ENCODE results near the gene COL19A1. TPM values are rescaled to one million over a fixed set of nuclear protein-coding genes. Genes with fewer than 3 reads are reported as not detected.

COL19A1 gene
- total and polyA plus RNA-seq, 5 experiments from 2014 or later = 0.02 to 2.1 (median 0.95) TPM; not detected in 1

GRCh38 chr6:69841862-69842261, 24.5 kb upstream of the COL19A1 start:
- no peaks in the 10 kb centered on the region for H3K9me3 Mint-ChIP-seq

GRCh38 chr6:69843189-69843588, 23.2 kb upstream of the COL19A1 start:
- H3K27me3 Mint-ChIP-seq = peaks cover 8 to 44% (median 20%) of the 10 kb centered on the region in 5 donors
- DNase-seq (no peak), ATAC-seq (no peak)
- H3K36me3 Mint-ChIP-seq = no peaks in the 10 kb centered on the region
- no peaks in the 10 kb centered on the region for H3K9me3 Mint-ChIP-seq
- no peak overlapping the region for H3K4me3 Mint-ChIP-seq
- POLR2A ChIA-PET = no interaction called here
- H3K4me1 Mint-ChIP-seq = peaks cover 0 to 7% (median 0%) of the 10 kb centered on the region in 4 donors
- no peak overlapping the region for H3K27ac Mint-ChIP-seq

More at GRCh38 chr6:69841862-69842261, 24.5 kb upstream of the COL19A1 start:
- POLR2A ChIA-PET = no interaction called here
- H3K36me3 Mint-ChIP-seq = no peaks in the 10 kb centered on the region
- H3K27ac Mint-ChIP-seq = no peak overlapping the region
- DNase-seq = no peak
- no peak overlapping the region for H3K4me3 Mint-ChIP-seq
- peaks cover 5 to 35% (median 18%) of the 10 kb centered on the region in 5 donors for H3K27me3 Mint-ChIP-seq
- H3K4me1 Mint-ChIP-seq = peaks cover 0 to 11% (median 0%) of the 10 kb centered on the region in 4 donors
- ATAC-seq = no peak

- Mint-ChIP-seq H3K27ac (no peak overlapping the region), H3K4me3 (no peak overlapping the region), H3K36me3 (no peaks in the 10 kb centered on the region), H3K9me3 (no peaks in the 10 kb centered on the region), H3K4me1 (peaks cover 0 to 7% (median 0%) of the 10 kb centered on the region in 4 donors), H3K27me3 (peaks cover 8 to 43% (median 23%) of the 10 kb centered on the region in 5 donors)
- POLR2A ChIA-PET = no interaction called here
- DNase-seq (no peak), ATAC-seq (no peak)
These were observed 20.0 kb upstream of the COL19A1 start for GRCh38 chr6:69846312-69846711.

GRCh38 chr6:69846770-69847491, 19.4 kb upstream of the COL19A1 start:
- POLR2A ChIA-PET = no interaction called here
- Mint-ChIP-seq H3K9me3 (no peaks in the 10 kb centered on the region), H3K27me3 (peaks cover 7 to 37% (median 24%) of the 10 kb centered on the region in 5 donors), H3K4me3 (no peak overlapping the region), H3K27ac (no peak overlapping the region), H3K4me1 (peaks cover 0 to 5% (median 0%) of the 10 kb centered on the region in 4 donors), H3K36me3 (no peaks in the 10 kb centered on the region)
- ATAC-seq (no peak), DNase-seq (no peak)

- Mint-ChIP-seq H3K4me3 (no peak overlapping the region), H3K27me3 (peaks cover 8 to 35% (median 24%) of the 10 kb centered on the region in 5 donors), H3K36me3 (peaks cover 0 to 2% (median 0%) of the 10 kb centered on the region in 3 donors), H3K4me1 (no peaks in the 10 kb centered on the region), H3K27ac (no peak overlapping the region), H3K9me3 (peaks cover 0 to 3% (median 0%) of the 10 kb centered on the region in 9 donors)
- DNase-seq (no peak), ATAC-seq (no peak)
- POLR2A ChIA-PET = no interaction called here
These were observed 18.9 kb upstream of the COL19A1 start for GRCh38 chr6:69847492-69847788.

GRCh38 chr6:69848552-69848951, 17.8 kb upstream of the COL19A1 start:
- DNase-seq (no peak), ATAC-seq (no peak)
- peaks cover 0 to 11% (median 2%) of the 10 kb centered on the region in 3 donors for H3K36me3 Mint-ChIP-seq
- H3K4me1 Mint-ChIP-seq = no peaks in the 10 kb centered on the region
- POLR2A ChIA-PET = no interaction called here
- no peak overlapping the region for H3K27ac Mint-ChIP-seq
- H3K4me3 Mint-ChIP-seq = no peak overlapping the region
- H3K9me3 Mint-ChIP-seq = peaks cover 0 to 13% (median 7%) of the 10 kb centered on the region in 9 donors
- peaks cover 8 to 35% (median 24%) of the 10 kb centered on the region in 5 donors for H3K27me3 Mint-ChIP-seq

- Mint-ChIP-seq H3K36me3 (peaks cover 0 to 11% (median 2%) of the 10 kb centered on the region in 3 donors), H3K27ac (no peak overlapping the region), H3K9me3 (peaks cover 0 to 15% (median 9%) of the 10 kb centered on the region in 9 donors), H3K4me3 (no peak overlapping the region), H3K4me1 (no peaks in the 10 kb centered on the region), H3K27me3 (peaks cover 5 to 32% (median 11%) of the 10 kb centered on the region in 5 donors)
- no peak for DNase-seq
- POLR2A ChIA-PET = no interaction called here
- ATAC-seq = no peak
These were observed 13.7 kb upstream of the COL19A1 start for GRCh38 chr6:69852706-69853105.

GRCh38 chr6:69861986-69862385, 4.4 kb upstream of the COL19A1 start:
- POLR2A ChIA-PET = no interaction called here
- Mint-ChIP-seq H3K27ac (peak overlapping the region in 1 of 10 donors; percentile 10), H3K9me3 (peaks cover 0 to 9% (median 2%) of the 10 kb centered on the region in 9 donors), H3K36me3 (peaks cover 0 to 9% (median 0%) of the 10 kb centered on the region in 3 donors), H3K4me1 (peaks cover 2 to 17% (median 8%) of the 10 kb centered on the region in 4 donors), H3K4me3 (no peak overlapping the region), H3K27me3 (peaks cover 0 to 9% (median 2%) of the 10 kb centered on the region in 5 donors)
- DNase-seq = no peak
- no peak for ATAC-seq

GRCh38 chr6:69863766-69864165, 2.6 kb upstream of the COL19A1 start:
- Mint-ChIP-seq H3K36me3 (peaks cover 0 to 9% (median 0%) of the 10 kb centered on the region in 3 donors), H3K27me3 (peaks cover 0 to 10% (median 6%) of the 10 kb centered on the region in 5 donors), H3K4me3 (no peak overlapping the region), H3K27ac (peak overlapping the region in 1 of 10 donors; percentile 47), H3K9me3 (peaks cover 0 to 9% (median 2%) of the 10 kb centered on the region in 9 donors), H3K4me1 (peaks cover 5 to 29% (median 19%) of the 10 kb centered on the region in 4 donors)
- POLR2A ChIA-PET = interaction anchor here (1.0 kb wide), 1 partner anchor 67 kb away, joined by 3 read pairs; the partner anchor contains the start of gene LMBRD1
- no peak for DNase-seq
- no peak for ATAC-seq

- ATAC-seq = no peak
- Mint-ChIP-seq H3K4me3 (peak overlapping the region in 1 of 10 donors; percentile 4), H3K4me1 (peaks cover 5 to 36% (median 19%) of the 10 kb centered on the region in 4 donors), H3K27me3 (peaks cover 5 to 20% (median 6%) of the 10 kb centered on the region in 5 donors), H3K27ac (peak overlapping the region in 1 of 10 donors; percentile 8), H3K9me3 (peaks cover 0 to 2% (median 0%) of the 10 kb centered on the region in 9 donors), H3K36me3 (peaks cover 0 to under 1% (median 0%) of the 10 kb centered on the region in 3 donors)
- DNase-seq = no peak
- POLR2A ChIA-PET = no interaction called here
These were observed 1.2 kb upstream of the COL19A1 start for GRCh38 chr6:69865126-69865525.

- POLR2A ChIA-PET = interaction anchor here (1.0 to 2.1 kb wide), 4 partner anchors 14 to 71 kb away, joined by 3 to 15 read pairs (median 6); partner anchors contain the start of gene LMBRD1
- H3K36me3 Mint-ChIP-seq = peaks cover 0 to 1% (median 0%) of the 10 kb centered on the region in 3 donors
- DNase-seq = peak; percentile 42 to 79 (median 60)
- no peaks in the 10 kb centered on the region for H3K9me3 Mint-ChIP-seq
- peaks cover 5 to 39% (median 19%) of the 10 kb centered on the region in 4 donors for H3K4me1 Mint-ChIP-seq
- peak; percentile 77 to 82 for ATAC-seq
- peaks cover 10 to 28% (median 16%) of the 10 kb centered on the region in 5 donors for H3K27me3 Mint-ChIP-seq
- H3K4me3 Mint-ChIP-seq = peak overlapping the region; percentile 82 to 98 (median 90)
- H3K27ac Mint-ChIP-seq = peak overlapping the region in 9 of 10 donors; percentile 1 to 88 (median 74)
These were observed 648 bp downstream of the COL19A1 start for GRCh38 chr6:69866770-69867638.

- no peak for DNase-seq
- Mint-ChIP-seq H3K9me3 (no peaks in the 10 kb centered on the region), H3K4me3 (peak overlapping the region; percentile 78 to 90 (median 86)), H3K36me3 (peaks cover 0 to 1% (median 0%) of the 10 kb centered on the region in 3 donors), H3K4me1 (peaks cover 5 to 39% (median 19%) of the 10 kb centered on the region in 4 donors), H3K27ac (peak overlapping the region in 5 of 10 donors; percentile 57 to 81 (median 63)), H3K27me3 (peaks cover 11 to 28% (median 17%) of the 10 kb centered on the region in 5 donors)
- ATAC-seq = no peak
- POLR2A ChIA-PET = interaction anchor here (1.0 to 2.1 kb wide), 4 partner anchors 14 to 71 kb away, joined by 3 to 15 read pairs (median 6); partner anchors contain the start of gene LMBRD1
These were observed 1.3 kb downstream of the COL19A1 start for GRCh38 chr6:69867639-69867976.
